Sigmoid colon (tissue), 4 donors: Measurements from ENCODE around the gene VRK2.

Source experiments
- EP300 ChIP-seq, 4 donors: sonication (generic); formaldehyde crosslinking; IDR thresholded peaks; one replicate each; pipeline ENCODE4 v1.6.1; 2017; ENCODE audit warnings: antibody characterized with exemption in 4 of 4
- POLR2A ChIP-seq, 2 donors: fragments of 450-650 bp; IDR thresholded peaks; one replicate each; pipeline ENCODE4 v1.6.1; 2016; ENCODE audit warnings: antibody characterized with exemption in 2 of 2, mild to moderate bottlenecking in 2 of 2, moderate library complexity in 2 of 2
- POLR2AphosphoS5 ChIP-seq, 4 donors: sonication (generic); formaldehyde crosslinking; IDR thresholded peaks; one replicate each; pipeline ENCODE4 v1.6.1; 2017; ENCODE audit warnings: antibody characterized with exemption in 4 of 4
- TF ChIP-seq, protein P1 (sequence below), 4 experiments: fragments of 450-650 bp in 3 of 4; fragments of 200-600 bp in 1 of 4; IDR thresholded peaks; one replicate each; pipeline ENCODE4 v1.5.1; 2016 to 2019; ENCODE audit warnings: antibody characterized with exemption in 4 of 4, mild to moderate bottlenecking in 3 of 4, moderate library complexity in 2 of 4

DNA sequence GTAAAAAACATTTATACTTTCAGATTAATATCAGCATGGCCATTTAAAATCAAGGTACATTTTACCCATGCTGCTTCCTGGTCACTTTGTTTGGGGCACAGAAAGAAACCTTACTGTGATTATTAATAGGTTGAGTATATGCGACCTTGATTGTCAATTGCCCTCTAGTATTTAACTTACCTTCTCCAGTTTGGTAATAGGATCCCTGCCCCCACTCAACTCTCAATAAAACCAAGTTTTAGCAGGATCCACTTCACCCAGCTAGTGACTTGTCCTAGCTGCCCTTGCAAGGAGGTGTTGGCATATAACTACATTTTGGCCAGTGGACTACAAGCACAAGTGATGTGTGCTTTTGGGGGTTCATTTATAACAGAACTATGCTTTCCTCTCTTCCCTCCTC lies 160.2 kb downstream of the VRK2 start:
- TF ChIP-seq POLR2AphosphoS5 (IDR thresholded peaks at IDR 0.05) (no peak), POLR2A (IDR thresholded peaks at IDR 0.05) (no peak), EP300 (IDR thresholded peaks at IDR 0.05) (no peak)
- TF ChIP-seq, protein P1, sequence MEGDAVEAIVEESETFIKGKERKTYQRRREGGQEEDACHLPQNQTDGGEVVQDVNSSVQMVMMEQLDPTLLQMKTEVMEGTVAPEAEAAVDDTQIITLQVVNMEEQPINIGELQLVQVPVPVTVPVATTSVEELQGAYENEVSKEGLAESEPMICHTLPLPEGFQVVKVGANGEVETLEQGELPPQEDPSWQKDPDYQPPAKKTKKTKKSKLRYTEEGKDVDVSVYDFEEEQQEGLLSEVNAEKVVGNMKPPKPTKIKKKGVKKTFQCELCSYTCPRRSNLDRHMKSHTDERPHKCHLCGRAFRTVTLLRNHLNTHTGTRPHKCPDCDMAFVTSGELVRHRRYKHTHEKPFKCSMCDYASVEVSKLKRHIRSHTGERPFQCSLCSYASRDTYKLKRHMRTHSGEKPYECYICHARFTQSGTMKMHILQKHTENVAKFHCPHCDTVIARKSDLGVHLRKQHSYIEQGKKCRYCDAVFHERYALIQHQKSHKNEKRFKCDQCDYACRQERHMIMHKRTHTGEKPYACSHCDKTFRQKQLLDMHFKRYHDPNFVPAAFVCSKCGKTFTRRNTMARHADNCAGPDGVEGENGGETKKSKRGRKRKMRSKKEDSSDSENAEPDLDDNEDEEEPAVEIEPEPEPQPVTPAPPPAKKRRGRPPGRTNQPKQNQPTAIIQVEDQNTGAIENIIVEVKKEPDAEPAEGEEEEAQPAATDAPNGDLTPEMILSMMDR (IDR thresholded peaks at IDR 0.05), result no peak
